Epithelial cell of esophagus (primary cell): Measurements from ENCODE around the gene KIF26B.
"Not testable (repeated sequence)": the region's sequence is repeated elsewhere in the genome, so short reads cannot be mapped to it uniquely, and the experiment has no call there.

Experiments
- DNase-seq: peaks from one replicate; pipeline ENCODE4 v3.0.0; 2010; ENCODE audit warnings: low read depth
- H3K4me3 ChIP-seq: 2 replicates; pipeline ENCODE4 v1.5.1; 2011; ENCODE audit warnings: mild to moderate bottlenecking, low read length, control low read depth
- CTCF ChIP-seq: IDR thresholded peaks from 2 replicates; pipeline ENCODE4 v1.5.1; 2011; ENCODE audit warnings: low read depth, mild to moderate bottlenecking, low read length, control low read depth, inconsistent platforms; ENCODE audit not compliant: insufficient read depth; ENCODE audit errors: missing control alignments

Gene KIF26B

DNA sequence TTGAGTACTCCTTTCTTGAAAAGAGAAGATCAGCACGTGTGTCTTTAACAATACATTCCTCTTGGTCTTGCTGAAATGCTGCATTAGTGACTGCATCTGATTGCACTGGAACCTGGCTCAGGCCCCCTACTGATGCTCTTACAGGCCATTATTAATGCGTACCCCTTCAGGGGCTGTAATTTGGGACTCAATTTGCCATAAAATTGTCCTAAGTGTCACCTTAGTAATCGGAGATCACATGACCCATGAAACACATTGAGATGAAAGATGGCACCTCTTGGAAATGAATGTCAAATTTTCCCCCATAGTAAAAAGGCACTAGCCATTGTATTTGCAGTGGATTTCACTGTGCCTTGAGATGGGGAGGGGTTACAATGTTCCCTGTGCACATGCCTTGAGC is 563.3 kb downstream of the KIF26B start:
- no peak for DNase-seq
- H3K4me3 ChIP-seq, result no peak overlapping the region
- no peak for TF ChIP-seq CTCF

- no peak for TF ChIP-seq CTCF
- no peak overlapping the region for H3K4me3 ChIP-seq
- DNase-seq, result no peak
Observed at GRCh38 chr1:245718951-245719350, 564.2 kb downstream of the KIF26B start.

- no peak for DNase-seq
- no peak for TF ChIP-seq CTCF
- no peak overlapping the region for H3K4me3 ChIP-seq
Observed at GRCh38 chr1:245721488-245721887, 566.7 kb downstream of the KIF26B start.

GRCh38 chr1:245728035-245728434 is 573.2 kb downstream of the KIF26B start:
- DNase-seq, result not testable (repeated sequence)

DNA sequence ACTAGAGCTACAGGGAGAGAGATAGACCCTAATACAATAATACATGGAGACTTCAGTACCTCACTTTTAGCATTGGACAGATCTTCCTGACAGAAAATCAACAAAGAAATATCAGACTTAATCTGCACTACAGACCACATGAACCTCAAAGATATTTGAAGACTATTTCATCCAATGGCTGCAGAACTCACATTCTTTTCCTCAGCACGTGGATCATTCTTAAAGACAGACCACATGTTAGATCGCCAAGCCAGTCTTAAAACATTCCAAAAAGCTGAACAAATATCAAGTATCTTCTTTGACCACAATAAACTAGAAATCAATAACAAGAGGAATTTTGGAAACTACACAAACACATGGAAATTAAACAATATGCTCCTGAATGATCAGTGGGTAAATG is 576.0 kb downstream of the KIF26B start:
- TF ChIP-seq CTCF, result no peak
- no peak for DNase-seq
- H3K4me3 ChIP-seq, result no peak overlapping the region

More at GRCh38 chr1:245728035-245728434, 573.2 kb downstream of the KIF26B start:
- H3K4me3 ChIP-seq, result not testable (repeated sequence)

DNA sequence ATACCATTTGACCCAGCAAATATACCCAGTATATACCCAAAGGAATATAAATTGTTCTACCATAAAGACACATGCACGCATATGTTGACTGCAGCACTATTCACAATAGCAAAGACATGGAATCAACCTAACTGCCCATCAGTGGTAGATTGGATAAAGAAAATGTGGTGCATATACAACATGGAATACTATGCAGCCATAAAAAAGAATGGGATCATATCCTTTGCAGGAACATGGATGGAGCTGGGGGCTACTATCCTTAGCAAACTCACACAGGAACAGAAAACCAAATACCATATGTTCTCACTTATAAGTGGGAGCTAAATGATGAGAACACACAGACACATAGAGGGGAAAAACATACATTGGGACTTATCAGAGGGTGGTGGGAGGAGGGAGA is 585.6 kb downstream of the KIF26B start:
- H3K4me3 ChIP-seq, DNase-seq: not testable (repeated sequence)

GRCh38 chr1:245742896-245743295 is 588.1 kb downstream of the KIF26B start:
- no peak for DNase-seq
- H3K4me3 ChIP-seq, result no peak overlapping the region
- TF ChIP-seq CTCF, result no peak

- TF ChIP-seq CTCF, result no peak
- no peak for DNase-seq
- H3K4me3 ChIP-seq, result no peak overlapping the region
Observed at GRCh38 chr1:245748240-245748639, 593.5 kb downstream of the KIF26B start.
